Activated CD8-positive, alpha-beta memory T cell treated with anti-CD3 and anti-CD28 coated beads, Interleukin-2, amount 50 U/mL, for 1 hour (primary cell): ENCODE data around the gene USB1.

Source experiments
- DNase-seq: peaks from one replicate; pipeline ENCODE4 v3.0.0-alpha.2; 2020; ENCODE audit errors: extremely low read depth

Gene USB1

GRCh38 chr16:58034128-58034685, 33.0 kb downstream of the USB1 start:
- DNase-seq: no peak

GRCh38 chr16:58034774-58035173, 33.6 kb downstream of the USB1 start:
- DNase-seq: no peak

- DNase-seq: no peak
These were observed 34.4 kb downstream of the USB1 start for GRCh38 chr16:58035356-58036170.

GRCh38 chr16:58036943-58037342, 35.7 kb downstream of the USB1 start:
- DNase-seq: no peak

- no peak for DNase-seq
These were observed 36.3 kb downstream of the USB1 start for GRCh38 chr16:58037365-58038057.

- no peak for DNase-seq
These were observed 37.0 kb downstream of the USB1 start for GRCh38 chr16:58038219-58038641.

GRCh38 chr16:58039829-58040495, 38.8 kb downstream of the USB1 start:
- DNase-seq: no peak

GRCh38 chr16:58040496-58040846, 39.3 kb downstream of the USB1 start:
- DNase-seq: no peak

- DNase-seq: no peak
These were observed 39.9 kb downstream of the USB1 start for GRCh38 chr16:58040945-58041627.

GRCh38 chr16:58041628-58041955, 40.4 kb downstream of the USB1 start:
- no peak for DNase-seq

GRCh38 chr16:58042001-58042885, 41.0 kb downstream of the USB1 start:
- no peak for DNase-seq

- DNase-seq: no peak
These were observed 41.8 kb downstream of the USB1 start for GRCh38 chr16:58042886-58043515.

- DNase-seq: no peak
These were observed 42.5 kb downstream of the USB1 start for GRCh38 chr16:58043571-58044155.

GRCh38 chr16:58044266-58045019, 43.2 kb downstream of the USB1 start:
- DNase-seq: no peak

- no peak for DNase-seq
These were observed 43.9 kb downstream of the USB1 start for GRCh38 chr16:58045096-58045495.

GRCh38 chr16:58046054-58046881, 45.1 kb downstream of the USB1 start:
- no peak for DNase-seq

- DNase-seq: no peak
These were observed 45.7 kb downstream of the USB1 start for GRCh38 chr16:58046936-58047335.

- no peak for DNase-seq
These were observed 46.5 kb downstream of the USB1 start for GRCh38 chr16:58047557-58048348.
